ENCODE data around the gene GAGE12F. TPM values are rescaled to one million over a fixed set of nuclear protein-coding genes. Genes with fewer than 3 reads are reported as not detected.
"Not testable (repeated sequence)": the region's sequence is repeated elsewhere in the genome, so short reads cannot be mapped to it uniquely, and the experiment has no call there.

GAGE12F gene
- not detected in 2 replicates for polyA plus RNA-seq (2011; rRNA removed)
- not detected in 2 replicates for polyA plus RNA-seq (2012; cell fraction: cytosol; rRNA removed)
- polyA plus RNA-seq (2012; cell fraction: nucleus; rRNA removed) = not detected in 2 replicates
- polyA plus RNA-seq (2017; fragmentation: RNase III; extraction: RNeasy Plus Mini Kit Qiagen cat#74134 plus additional on column Dnase treatment) = not detected in 3 replicates
- not detected in 2 replicates for polyA minus RNA-seq (2011; rRNA and poly(A)+ RNA removed)

- H3K4me3 ChIP-seq; H3K9me3 ChIP-seq; H3K4me2 ChIP-seq; POLR2A ChIA-PET; DNase-seq (ENCODE audit: low read depth in 1 of 2, low spot score in 1 of 2); FAIRE-seq; CTCF ChIA-PET; H3K27ac ChIP-seq; ATAC-seq; H3K4me1 ChIP-seq: not testable (repeated sequence)
- WGBS (ENCODE audit: missing lambda C conversion rate) = no CpG with 5 or more reads among the region's 16 CpGs
Observed at GRCh38 chrX:49560542-49560941, at the start of gene GAGE12F. TSS of gene GAGE12F (plus strand) at chrX:49560842. CDS start at chrX:49561997, 1,155 bp downstream.

GRCh38 chrX:49531877-49532276 lies 28.8 kb upstream of the GAGE12F start, which contains the start of gene GAGE12C:
TSS of gene GAGE12C (plus strand) at chrX:49532177. CDS start at chrX:49533332, 1,155 bp downstream.
- POLR2A ChIA-PET = not testable (repeated sequence)
- WGBS (ENCODE audit: missing lambda C conversion rate) = no CpG with 5 or more reads among the region's 16 CpGs

GRCh38 chrX:49541433-49541832 lies 19.2 kb upstream of the GAGE12F start, which contains the start of gene GAGE12D:
TSS of gene GAGE12D (plus strand) at chrX:49541733. CDS start at chrX:49542888, 1,155 bp downstream.
- CTCF ChIA-PET; H3K27ac ChIP-seq; POLR2A ChIA-PET; H3K4me3 ChIP-seq; H3K9me3 ChIP-seq; H3K4me2 ChIP-seq; DNase-seq (ENCODE audit: low read depth in 1 of 2, low spot score in 1 of 2); H3K4me1 ChIP-seq; ATAC-seq; FAIRE-seq: not testable (repeated sequence)
- WGBS (ENCODE audit: missing lambda C conversion rate) = no CpG with 5 or more reads among the region's 16 CpGs

More at GRCh38 chrX:49531877-49532276, 28.8 kb upstream of the GAGE12F start, which contains the start of gene GAGE12C:
- H3K4me1 ChIP-seq; FAIRE-seq; CTCF ChIA-PET; H3K27ac ChIP-seq; H3K9me3 ChIP-seq; DNase-seq (ENCODE audit: low read depth in 1 of 2, low spot score in 1 of 2); H3K4me2 ChIP-seq; ATAC-seq; H3K4me3 ChIP-seq: not testable (repeated sequence)

DNA sequence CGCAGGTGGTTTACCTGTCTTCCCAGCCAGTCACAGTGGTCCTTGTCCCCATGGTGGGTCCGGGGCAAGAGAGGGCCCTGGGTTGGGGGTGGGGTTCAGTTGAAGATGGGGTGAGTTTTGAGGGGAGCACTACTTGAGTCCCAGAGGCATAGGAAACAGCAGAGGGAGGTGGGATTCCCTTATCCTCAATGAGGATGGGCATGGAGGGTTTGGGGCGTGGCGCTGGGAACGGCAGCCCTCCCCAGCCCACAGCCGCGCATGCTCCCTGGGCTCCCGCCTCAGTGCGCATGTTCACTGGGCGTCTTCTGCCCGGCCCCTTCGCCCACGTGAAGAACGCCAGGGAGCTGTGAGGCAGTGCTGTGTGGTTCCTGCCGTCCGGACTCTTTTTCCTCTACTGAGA lies 9.7 kb upstream of the GAGE12F start, which contains the start of gene GAGE12E:
GAGE12E (plus strand) TSS at position 301 of the 400 bp plus-strand sequence. CDS start 1,155 bp downstream, outside the sequence.
- DNase-seq (ENCODE audit: low read depth in 1 of 2, low spot score in 1 of 2); H3K4me1 ChIP-seq; CTCF ChIA-PET; FAIRE-seq; H3K9me3 ChIP-seq; POLR2A ChIA-PET; H3K27ac ChIP-seq; ATAC-seq; H3K4me2 ChIP-seq; H3K4me3 ChIP-seq: not testable (repeated sequence)
- WGBS (ENCODE audit: missing lambda C conversion rate) = no CpG with 5 or more reads among the region's 16 CpGs

DNA sequence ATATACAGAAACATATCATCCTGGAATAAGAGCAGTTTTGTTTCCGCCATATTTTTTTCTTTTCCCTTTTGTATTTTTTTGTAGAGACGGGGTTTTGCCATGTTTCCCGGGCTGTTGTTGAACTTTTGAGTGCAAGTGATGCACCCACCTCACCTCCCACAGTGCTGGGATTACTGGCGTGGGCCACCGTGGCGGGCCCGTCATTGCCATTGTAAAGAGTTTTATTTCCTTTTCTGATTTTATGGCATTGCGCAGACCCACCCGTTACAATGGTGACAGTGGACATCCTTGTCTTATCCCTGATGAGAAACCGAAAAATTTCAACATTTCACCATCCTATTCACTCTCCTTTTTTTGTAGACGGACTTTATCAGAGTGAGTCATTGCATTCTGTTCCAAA lies 8.1 kb downstream of the GAGE12F start:
- WGBS (ENCODE audit: missing lambda C conversion rate) = no CpG with 5 or more reads among the region's 11 CpGs

DNA sequence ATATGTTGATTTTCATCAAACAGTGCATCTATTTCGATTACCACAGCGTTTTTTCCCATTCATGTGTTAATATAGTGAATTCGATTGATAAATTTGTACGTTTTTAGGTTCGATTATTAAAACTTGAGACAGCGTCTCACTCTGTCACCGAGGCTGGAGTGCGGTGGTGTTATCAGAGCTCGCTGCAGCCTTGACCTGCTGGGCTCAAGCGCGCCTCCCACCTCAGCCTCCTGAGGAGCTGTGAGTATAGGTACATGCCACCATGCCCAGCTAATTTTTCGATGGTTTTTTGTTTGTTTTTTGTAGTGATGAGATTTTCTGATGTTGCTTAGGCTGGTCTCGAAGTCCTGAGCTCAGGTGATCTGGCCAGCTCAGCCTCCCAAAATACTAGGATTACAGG lies 8.5 kb downstream of the GAGE12F start:
- H3K4me3 ChIP-seq; FAIRE-seq; DNase-seq (ENCODE audit: low read depth in 1 of 2, low spot score in 1 of 2); POLR2A ChIA-PET; H3K4me2 ChIP-seq; CTCF ChIA-PET; H3K9me3 ChIP-seq; ATAC-seq; H3K27ac ChIP-seq; H3K4me1 ChIP-seq: not testable (repeated sequence)
- whole genome bisulfite sequencing (ENCODE audit: missing lambda C conversion rate) = no CpG with 5 or more reads among the region's 13 CpGs

More for the DNA sequence above, 8.1 kb downstream of the GAGE12F start:
- H3K4me3 ChIP-seq; H3K27ac ChIP-seq; FAIRE-seq; H3K4me1 ChIP-seq; ATAC-seq; H3K9me3 ChIP-seq; H3K4me2 ChIP-seq; CTCF ChIA-PET; DNase-seq (ENCODE audit: low read depth in 1 of 2, low spot score in 1 of 2); POLR2A ChIA-PET: not testable (repeated sequence)

DNA sequence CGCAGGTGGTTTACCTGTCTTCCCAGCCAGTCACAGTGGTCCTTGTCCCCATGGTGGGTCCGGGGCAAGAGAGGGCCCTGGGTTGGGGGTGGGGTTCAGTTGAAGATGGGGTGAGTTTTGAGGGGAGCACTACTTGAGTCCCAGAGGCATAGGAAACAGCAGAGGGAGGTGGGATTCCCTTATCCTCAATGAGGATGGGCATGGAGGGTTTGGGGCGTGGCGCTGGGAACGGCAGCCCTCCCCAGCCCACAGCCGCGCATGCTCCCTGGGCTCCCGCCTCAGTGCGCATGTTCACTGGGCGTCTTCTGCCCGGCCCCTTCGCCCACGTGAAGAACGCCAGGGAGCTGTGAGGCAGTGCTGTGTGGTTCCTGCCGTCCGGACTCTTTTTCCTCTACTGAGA lies 9.5 kb downstream of the GAGE12F start, which contains the start of gene GAGE12G:
GAGE12G (plus strand) TSS at position 301 of the 400 bp plus-strand sequence. CDS start 1,155 bp downstream, outside the sequence.
- H3K4me1 ChIP-seq; ATAC-seq; POLR2A ChIA-PET; H3K27ac ChIP-seq; FAIRE-seq; H3K4me3 ChIP-seq; H3K4me2 ChIP-seq; CTCF ChIA-PET; H3K9me3 ChIP-seq; DNase-seq (ENCODE audit: low read depth in 1 of 2, low spot score in 1 of 2): not testable (repeated sequence)
- no CpG with 5 or more reads among the region's 16 CpGs for WGBS (ENCODE audit: missing lambda C conversion rate)

- CTCF ChIA-PET; H3K4me3 ChIP-seq; ATAC-seq; H3K4me2 ChIP-seq; DNase-seq (ENCODE audit: low read depth in 1 of 2, low spot score in 1 of 2); POLR2A ChIA-PET; H3K4me1 ChIP-seq; H3K27ac ChIP-seq; H3K9me3 ChIP-seq; FAIRE-seq: not testable (repeated sequence)
- no CpG with 5 or more reads among the region's 16 CpGs for WGBS (ENCODE audit: missing lambda C conversion rate)
Observed at GRCh38 chrX:49579649-49580048, 19.0 kb downstream of the GAGE12F start, which contains the start of gene GAGE12H. TSS of gene GAGE12H (plus strand) at chrX:49579949. CDS start at chrX:49581104, 1,155 bp downstream.

GRCh38 chrX:49589196-49589595 lies 28.6 kb downstream of the GAGE12F start, which contains the start of gene GAGE2A:
TSS of gene GAGE2A (plus strand) at chrX:49589496. CDS start at chrX:49590651, 1,155 bp downstream.
- CTCF ChIA-PET = not testable (repeated sequence)

DNA sequence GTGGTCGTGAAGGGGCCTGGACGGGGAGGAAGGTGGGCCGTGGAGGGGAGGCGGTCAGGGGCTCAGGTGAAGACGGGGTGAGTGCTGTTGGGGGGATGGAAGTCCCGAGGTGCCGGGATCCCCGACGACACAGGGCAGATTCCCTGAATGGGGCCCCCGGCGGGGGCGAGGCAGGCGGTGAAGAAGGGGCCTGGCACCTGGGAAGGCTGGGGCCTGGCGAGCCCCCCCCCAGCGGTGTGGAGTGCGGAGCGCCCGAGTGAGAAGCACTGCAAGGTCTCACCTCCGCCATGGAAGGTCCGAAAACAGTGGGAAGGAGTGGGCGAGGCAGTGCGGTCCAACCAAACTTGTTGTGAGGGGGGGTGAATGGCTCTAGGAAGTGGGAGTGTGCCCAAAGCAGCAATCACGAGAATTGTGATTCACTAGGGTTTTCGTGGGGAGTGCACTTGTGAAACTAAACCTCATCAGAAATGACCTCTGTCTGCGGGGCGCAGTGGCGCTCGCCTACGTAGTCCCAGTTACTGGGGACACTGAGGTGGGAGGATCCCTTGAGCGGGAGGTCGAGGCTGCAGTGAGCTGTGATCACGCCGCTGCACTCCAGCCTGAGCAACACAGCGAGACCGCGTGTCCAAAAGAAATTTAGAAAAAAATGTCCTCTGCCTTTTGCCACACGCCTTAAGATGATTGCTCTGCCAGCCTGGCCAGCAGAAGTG lies 29.3 kb downstream of the GAGE12F start:
- H3K4me3 ChIP-seq; CTCF ChIA-PET; POLR2A ChIA-PET; DNase-seq (ENCODE audit: low read depth in 1 of 2, low spot score in 1 of 2); H3K4me2 ChIP-seq; ATAC-seq; H3K4me1 ChIP-seq; H3K27ac ChIP-seq; H3K9me3 ChIP-seq: not testable (repeated sequence)
- 62% methylated on average over 31 of the region's 37 CpGs for WGBS (ENCODE audit: missing lambda C conversion rate)
- FAIRE-seq = peak; percentile 65

More at GRCh38 chrX:49589196-49589595, 28.6 kb downstream of the GAGE12F start, which contains the start of gene GAGE2A:
- FAIRE-seq; DNase-seq (ENCODE audit: low read depth in 1 of 2, low spot score in 1 of 2); H3K9me3 ChIP-seq; H3K4me3 ChIP-seq; ATAC-seq; H3K4me1 ChIP-seq; H3K27ac ChIP-seq; H3K4me2 ChIP-seq; POLR2A ChIA-PET: not testable (repeated sequence)
- no CpG with 5 or more reads among the region's 16 CpGs for WGBS (ENCODE audit: missing lambda C conversion rate)

- H3K4me2 ChIP-seq; H3K4me3 ChIP-seq; POLR2A ChIA-PET; FAIRE-seq; DNase-seq (ENCODE audit: low read depth in 1 of 2, low spot score in 1 of 2); ATAC-seq; CTCF ChIA-PET; H3K4me1 ChIP-seq; H3K9me3 ChIP-seq; H3K27ac ChIP-seq: not testable (repeated sequence)
- WGBS (ENCODE audit: missing lambda C conversion rate) = 68% methylated on average over 14 of the region's 17 CpGs
Observed at GRCh38 chrX:49590488-49590887, 29.8 kb downstream of the GAGE12F start.

All from A549 (cell line).